Peyer's patch (tissue), 4 donors: ENCODE data around the gene CLDN11. TPM values are rescaled to one million over a fixed set of nuclear protein-coding genes. Genes with fewer than 3 reads are reported as not detected.

Experiments
- DNase-seq, 3 donors: peaks; one replicate each; pipeline ENCODE4 v3.0.0-alpha.2; 2017 to 2019
- H3K27ac ChIP-seq, 4 donors: fragments of 200-600 bp; sonication (generic); one replicate each; pipeline ENCODE4 v1.5.1; 2016 to 2019
- H3K27me3 ChIP-seq, 2 donors: fragments of 200-600 bp; sonication (generic); one replicate each; pipeline ENCODE4 v1.5.1; 2019
- H3K36me3 ChIP-seq, 3 donors: fragments of 200-600 bp; sonication (generic); one replicate each; pipeline ENCODE4 v1.5.1; 2016 to 2019
- H3K4me1 ChIP-seq, 4 donors: fragments of 200-600 bp; sonication (generic); one replicate each; pipeline ENCODE4 v1.5.1; 2016 to 2019
- H3K4me3 ChIP-seq, 4 donors: fragments of 200-600 bp; sonication (generic); 1 replicate in 3 of 4; 2 replicates in 1 of 4; pipeline ENCODE4 v1.5.1; 2016 to 2019; ENCODE audit warnings: mild to moderate bottlenecking in 1 of 4
- H3K9me3 ChIP-seq, 4 donors: fragments of 200-600 bp; sonication (generic); one replicate each; pipeline ENCODE4 v1.5.1; 2016 to 2019; ENCODE audit warnings: mild to moderate bottlenecking in 1 of 4
- CTCF ChIP-seq, 6 experiments: fragments of 450-650 bp in 4 of 6; fragments of 200-600 bp in 2 of 6; sonication (generic) in 1 of 6; IDR thresholded peaks; one replicate each; pipeline ENCODE4 v1.5.1; 2017 to 2019; ENCODE audit warnings: antibody characterized with exemption in 6 of 6, mild to moderate bottlenecking in 3 of 6, moderate library complexity in 1 of 6
- POLR2A ChIP-seq, 2 donors: fragments of 450-650 bp; IDR thresholded peaks; one replicate each; pipeline ENCODE4 v1.5.1; 2017; ENCODE audit warnings: antibody characterized with exemption in 2 of 2, mild to moderate bottlenecking in 2 of 2, moderate library complexity in 2 of 2
- total RNA-seq, 4 donors: library from RNA; depleted of rRNA; stranded (reverse); fragments of >200 nt; gene quantifications; one replicate each; pipeline ENCODE4 v1.1.0, GENCODE V29; 2016

CLDN11 gene
- total RNA-seq, 4 donors from 2014 or later: 4.1 to 16.6 (median 5.0) TPM

GRCh38 chr3:170387950-170388349 is 30.7 kb upstream of the CLDN11 start:
- TF ChIP-seq POLR2A (IDR thresholded peaks at IDR 0.05) (no peak), CTCF (IDR thresholded peaks at IDR 0.05) (no peak)
- no peak overlapping the region for H3K4me3 ChIP-seq
- no peak overlapping the region for H3K27ac ChIP-seq
- no peaks in the 10 kb centered on the region for H3K27me3 ChIP-seq
- H3K9me3 ChIP-seq: no peaks in the 10 kb centered on the region
- H3K36me3 ChIP-seq: peaks cover 0 to 80% (median 0%) of the 10 kb centered on the region in 3 donors
- DNase-seq: no peak
- H3K4me1 ChIP-seq: no peaks in the 10 kb centered on the region

GRCh38 chr3:170391108-170391507 is 27.6 kb upstream of the CLDN11 start:
- Histone ChIP-seq H3K4me1 (no peaks in the 10 kb centered on the region), H3K9me3 (no peaks in the 10 kb centered on the region), H3K27me3 (no peaks in the 10 kb centered on the region), H3K4me3 (no peak overlapping the region), H3K36me3 (peaks cover 0 to 50% (median 0%) of the 10 kb centered on the region in 3 donors), H3K27ac (no peak overlapping the region)
- no peak for DNase-seq
- no peak for TF ChIP-seq POLR2A (IDR thresholded peaks at IDR 0.05)
- TF ChIP-seq CTCF (IDR thresholded peaks at IDR 0.05): no peak

- H3K27ac ChIP-seq: no peak overlapping the region
- H3K9me3 ChIP-seq: no peaks in the 10 kb centered on the region
- TF ChIP-seq POLR2A (IDR thresholded peaks at IDR 0.05) (no peak), CTCF (IDR thresholded peaks at IDR 0.05) (no peak)
- H3K4me3 ChIP-seq: no peak overlapping the region
- H3K4me1 ChIP-seq: no peaks in the 10 kb centered on the region
- DNase-seq: no peak
- H3K36me3 ChIP-seq: no peaks in the 10 kb centered on the region
- H3K27me3 ChIP-seq: no peaks in the 10 kb centered on the region
Observed at GRCh38 chr3:170397685-170398084, 21.0 kb upstream of the CLDN11 start.

- Histone ChIP-seq H3K27ac (no peak overlapping the region), H3K4me3 (no peak overlapping the region), H3K4me1 (no peaks in the 10 kb centered on the region), H3K9me3 (no peaks in the 10 kb centered on the region), H3K27me3 (no peaks in the 10 kb centered on the region), H3K36me3 (no peaks in the 10 kb centered on the region)
- TF ChIP-seq POLR2A (IDR thresholded peaks at IDR 0.05) (no peak), CTCF (IDR thresholded peaks at IDR 0.05) (no peak)
- DNase-seq: no peak
Observed at GRCh38 chr3:170405101-170405500, 13.6 kb upstream of the CLDN11 start.

- TF ChIP-seq POLR2A (IDR thresholded peaks at IDR 0.05) (no peak), CTCF (IDR thresholded peaks at IDR 0.05) (peak in 5 of 6 experiments; percentile 33 to 72 (median 68))
- no peaks in the 10 kb centered on the region for H3K4me1 ChIP-seq
- H3K27ac ChIP-seq: no peak overlapping the region
- no peaks in the 10 kb centered on the region for H3K36me3 ChIP-seq
- no peak overlapping the region for H3K4me3 ChIP-seq
- no peak for DNase-seq
- no peaks in the 10 kb centered on the region for H3K27me3 ChIP-seq
- no peaks in the 10 kb centered on the region for H3K9me3 ChIP-seq
Observed at GRCh38 chr3:170410428-170411029, 8.1 kb upstream of the CLDN11 start.

- no peaks in the 10 kb centered on the region for H3K36me3 ChIP-seq
- TF ChIP-seq CTCF (IDR thresholded peaks at IDR 0.05) (no peak), POLR2A (IDR thresholded peaks at IDR 0.05) (no peak)
- no peaks in the 10 kb centered on the region for H3K27me3 ChIP-seq
- DNase-seq: no peak
- no peak overlapping the region for H3K4me3 ChIP-seq
- no peak overlapping the region for H3K27ac ChIP-seq
- H3K9me3 ChIP-seq: no peaks in the 10 kb centered on the region
- H3K4me1 ChIP-seq: peaks cover 0 to 4% (median 0%) of the 10 kb centered on the region in 4 donors
Observed at GRCh38 chr3:170413291-170413690, 5.4 kb upstream of the CLDN11 start.
